ENCODE data around the gene SLC22A7. TPM values are rescaled to one million over a fixed set of nuclear protein-coding genes. Genes with fewer than 3 reads are reported as not detected.

Gene SLC22A7
- total RNA-seq, 1 donor from 2014 or later: not detected

GRCh38 chr6:43313813-43314212 is 15.8 kb downstream of the SLC22A7 start:
- H3K36me3 ChIP-seq: no peaks in the 10 kb centered on the region
- Mint-ChIP-seq H3K27me3 (ENCODE audit: insufficient read depth, low read depth) (peaks cover 5% of the 10 kb centered on the region), H3K36me3 (no peaks in the 10 kb centered on the region), H3K4me1 (peaks cover 5% of the 10 kb centered on the region), H3K27ac (no peak overlapping the region), H3K9me3 (no peaks in the 10 kb centered on the region), H3K4me3 (no peak overlapping the region)
- TF ChIP-seq EZH2 (IDR thresholded peaks at IDR 0.05): no peak
- TF ChIP-seq, protein P1, sequence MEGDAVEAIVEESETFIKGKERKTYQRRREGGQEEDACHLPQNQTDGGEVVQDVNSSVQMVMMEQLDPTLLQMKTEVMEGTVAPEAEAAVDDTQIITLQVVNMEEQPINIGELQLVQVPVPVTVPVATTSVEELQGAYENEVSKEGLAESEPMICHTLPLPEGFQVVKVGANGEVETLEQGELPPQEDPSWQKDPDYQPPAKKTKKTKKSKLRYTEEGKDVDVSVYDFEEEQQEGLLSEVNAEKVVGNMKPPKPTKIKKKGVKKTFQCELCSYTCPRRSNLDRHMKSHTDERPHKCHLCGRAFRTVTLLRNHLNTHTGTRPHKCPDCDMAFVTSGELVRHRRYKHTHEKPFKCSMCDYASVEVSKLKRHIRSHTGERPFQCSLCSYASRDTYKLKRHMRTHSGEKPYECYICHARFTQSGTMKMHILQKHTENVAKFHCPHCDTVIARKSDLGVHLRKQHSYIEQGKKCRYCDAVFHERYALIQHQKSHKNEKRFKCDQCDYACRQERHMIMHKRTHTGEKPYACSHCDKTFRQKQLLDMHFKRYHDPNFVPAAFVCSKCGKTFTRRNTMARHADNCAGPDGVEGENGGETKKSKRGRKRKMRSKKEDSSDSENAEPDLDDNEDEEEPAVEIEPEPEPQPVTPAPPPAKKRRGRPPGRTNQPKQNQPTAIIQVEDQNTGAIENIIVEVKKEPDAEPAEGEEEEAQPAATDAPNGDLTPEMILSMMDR (IDR thresholded peaks at IDR 0.05): no peak
- no peak for TF ChIP-seq EZH2phosphoT487 (IDR thresholded peaks at IDR 0.05)
- H3K4me1 ChIP-seq: peaks cover 5% of the 10 kb centered on the region
- no peaks in the 10 kb centered on the region for H3K9me3 ChIP-seq (ENCODE audit: low read depth)
- no peak overlapping the region for H3K4me3 ChIP-seq
- H3K27ac ChIP-seq: no peak overlapping the region
- H3K79me2 ChIP-seq (ENCODE audit: low read depth): no peaks in the 10 kb centered on the region
- H3K9ac ChIP-seq: no peak overlapping the region
- H3K4me2 ChIP-seq: no peak overlapping the region
- H3F3A ChIP-seq (ENCODE audit: low read depth): no peaks in the 10 kb centered on the region
- H2AFZ ChIP-seq (replicated peaks): no peak overlapping the region
- no peaks in the 10 kb centered on the region for H3K27me3 ChIP-seq
- H4K20me1 ChIP-seq (ENCODE audit: low read depth): no peaks in the 10 kb centered on the region
- DNase-seq (ENCODE audit: low spot score): no peak

- Histone ChIP-seq H3K4me2 (no peak overlapping the region), H3F3A (ENCODE audit: low read depth) (no peaks in the 10 kb centered on the region), H3K4me1 (no peaks in the 10 kb centered on the region), H3K9ac (no peak overlapping the region), H2AFZ (replicated peaks) (no peak overlapping the region), H3K79me2 (ENCODE audit: low read depth) (no peaks in the 10 kb centered on the region), H3K4me3 (no peak overlapping the region), H3K36me3 (no peaks in the 10 kb centered on the region), H4K20me1 (ENCODE audit: low read depth) (no peaks in the 10 kb centered on the region), H3K27ac (no peak overlapping the region), H3K9me3 (ENCODE audit: low read depth) (no peaks in the 10 kb centered on the region), H3K27me3 (no peaks in the 10 kb centered on the region)
- TF ChIP-seq, protein P1 (IDR thresholded peaks at IDR 0.05): no peak
- TF ChIP-seq EZH2 (IDR thresholded peaks at IDR 0.05): no peak
- TF ChIP-seq EZH2phosphoT487 (IDR thresholded peaks at IDR 0.05): no peak
- H3K36me3 Mint-ChIP-seq: no peaks in the 10 kb centered on the region
- no peaks in the 10 kb centered on the region for H3K9me3 Mint-ChIP-seq
- H3K27me3 Mint-ChIP-seq (ENCODE audit: insufficient read depth, low read depth): no peaks in the 10 kb centered on the region
- no peak for DNase-seq (ENCODE audit: low spot score)
- H3K4me1 Mint-ChIP-seq: no peaks in the 10 kb centered on the region
- H3K4me3 Mint-ChIP-seq: no peak overlapping the region
- H3K27ac Mint-ChIP-seq: no peak overlapping the region
Observed at GRCh38 chr6:43318011-43318410, 20.0 kb downstream of the SLC22A7 start.

DNA sequence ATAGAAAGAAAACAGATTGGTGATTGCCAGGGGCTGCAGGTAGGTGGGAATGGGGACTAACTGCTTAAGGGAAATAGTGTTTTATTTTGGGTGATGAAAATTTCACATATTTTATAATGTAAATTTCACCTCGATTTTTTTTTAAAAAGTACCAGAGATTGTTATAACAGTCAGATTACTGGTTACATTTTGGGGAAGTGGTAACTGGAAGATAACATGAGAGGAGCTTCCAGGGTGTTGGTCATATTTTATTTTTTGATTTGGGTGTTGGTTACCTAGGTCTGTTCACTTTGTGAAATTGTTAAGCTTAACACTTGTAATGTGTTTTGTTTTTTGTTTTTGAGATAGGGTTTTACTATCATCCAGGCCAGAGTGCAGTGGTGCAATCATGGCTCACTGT is 27.8 kb downstream of the SLC22A7 start:
- no peak overlapping the region for H3K9ac ChIP-seq
- Mint-ChIP-seq H3K4me1 (no peaks in the 10 kb centered on the region), H3K27me3 (ENCODE audit: insufficient read depth, low read depth) (peaks cover 2% of the 10 kb centered on the region), H3K27ac (no peak overlapping the region), H3K4me3 (no peak overlapping the region), H3K36me3 (no peaks in the 10 kb centered on the region), H3K9me3 (no peaks in the 10 kb centered on the region)
- no peaks in the 10 kb centered on the region for H3F3A ChIP-seq (ENCODE audit: low read depth)
- no peak overlapping the region for H2AFZ ChIP-seq (replicated peaks)
- no peak overlapping the region for H3K4me3 ChIP-seq
- H3K79me2 ChIP-seq (ENCODE audit: low read depth): no peaks in the 10 kb centered on the region
- H3K4me2 ChIP-seq: no peak overlapping the region
- no peaks in the 10 kb centered on the region for H4K20me1 ChIP-seq (ENCODE audit: low read depth)
- H3K36me3 ChIP-seq: no peaks in the 10 kb centered on the region
- H3K9me3 ChIP-seq (ENCODE audit: low read depth): no peaks in the 10 kb centered on the region
- H3K4me1 ChIP-seq: no peaks in the 10 kb centered on the region
- H3K27ac ChIP-seq: no peak overlapping the region
- no peak for DNase-seq (ENCODE audit: low spot score)
- TF ChIP-seq EZH2 (IDR thresholded peaks at IDR 0.05): no peak
- TF ChIP-seq EZH2phosphoT487 (IDR thresholded peaks at IDR 0.05): no peak
- TF ChIP-seq, protein P1 (IDR thresholded peaks at IDR 0.05): no peak
- no peaks in the 10 kb centered on the region for H3K27me3 ChIP-seq

Measured in neural progenitor cell (in vitro differentiated cells).